ENCODE data around the gene MYO15A.

Gene MYO15A

GRCh38 chr17:18070861-18071340 is 37.7 kb upstream of the MYO15A start:
- no peak overlapping the region for H3K27ac ChIP-seq
- no peak for TF ChIP-seq CTCF (IDR thresholded peaks at IDR 0.05)
- TF ChIP-seq ZFX (IDR thresholded peaks at IDR 0.05; ENCODE audit: borderline replicate concordance) = no peak

- TF ChIP-seq CTCF (IDR thresholded peaks at IDR 0.05) (no peak), ZFX (IDR thresholded peaks at IDR 0.05; ENCODE audit: borderline replicate concordance) (no peak)
- H3K27ac ChIP-seq = no peak overlapping the region
These were observed 36.8 kb upstream of the MYO15A start for GRCh38 chr17:18071751-18072150.

- H3K27ac ChIP-seq = no peak overlapping the region
- no peak for TF ChIP-seq ZFX (IDR thresholded peaks at IDR 0.05; ENCODE audit: borderline replicate concordance)
- TF ChIP-seq CTCF (IDR thresholded peaks at IDR 0.05) = no peak
These were observed 33.8 kb upstream of the MYO15A start for GRCh38 chr17:18074566-18075272.

GRCh38 chr17:18076936-18077335 is 31.6 kb upstream of the MYO15A start:
- H3K27ac ChIP-seq = no peak overlapping the region
- TF ChIP-seq ZFX (IDR thresholded peaks at IDR 0.05; ENCODE audit: borderline replicate concordance) (no peak), CTCF (IDR thresholded peaks at IDR 0.05) (no peak)

- TF ChIP-seq CTCF (IDR thresholded peaks at IDR 0.05) = no peak
- TF ChIP-seq ZFX (IDR thresholded peaks at IDR 0.05; ENCODE audit: borderline replicate concordance) = no peak
- no peak overlapping the region for H3K27ac ChIP-seq
These were observed 29.0 kb upstream of the MYO15A start for GRCh38 chr17:18079543-18079942.

GRCh38 chr17:18084256-18084655 is 24.3 kb upstream of the MYO15A start:
- no peak overlapping the region for H3K27ac ChIP-seq
- TF ChIP-seq CTCF (IDR thresholded peaks at IDR 0.05) (no peak), ZFX (IDR thresholded peaks at IDR 0.05; ENCODE audit: borderline replicate concordance) (no peak)

- peak within 1 kb of the TSS; percentile 89 for H3K27ac ChIP-seq
These were observed 20.7 kb upstream of the MYO15A start, which contains the start of gene DRG2 for GRCh38 chr17:18087610-18088491. Gene DRG2 (plus strand): TSS chr17:18087948. CDS start chr17:18088024, 76 bp downstream.

More at GRCh38 chr17:18087610-18088491, 20.7 kb upstream of the MYO15A start, which contains the start of gene DRG2:
- TF ChIP-seq CTCF (IDR thresholded peaks at IDR 0.05) (0 out of 2 replicates have a peak, but pooled peaks have one; percentile 2), ZFX (IDR thresholded peaks at IDR 0.05; ENCODE audit: borderline replicate concordance) (no peak)

All from 22Rv1 (cell line).